ENCODE measurements around the gene TNPO3. TPM values are rescaled to one million over a fixed set of nuclear protein-coding genes. Genes with fewer than 3 reads are reported as not detected.

Gene TNPO3
- total RNA-seq, 3 donors from 2014 or later (not counting 1 experiment from before 2014, with no cell fraction given): 33.9 to 41.1 (median 37.9) TPM

DNA sequence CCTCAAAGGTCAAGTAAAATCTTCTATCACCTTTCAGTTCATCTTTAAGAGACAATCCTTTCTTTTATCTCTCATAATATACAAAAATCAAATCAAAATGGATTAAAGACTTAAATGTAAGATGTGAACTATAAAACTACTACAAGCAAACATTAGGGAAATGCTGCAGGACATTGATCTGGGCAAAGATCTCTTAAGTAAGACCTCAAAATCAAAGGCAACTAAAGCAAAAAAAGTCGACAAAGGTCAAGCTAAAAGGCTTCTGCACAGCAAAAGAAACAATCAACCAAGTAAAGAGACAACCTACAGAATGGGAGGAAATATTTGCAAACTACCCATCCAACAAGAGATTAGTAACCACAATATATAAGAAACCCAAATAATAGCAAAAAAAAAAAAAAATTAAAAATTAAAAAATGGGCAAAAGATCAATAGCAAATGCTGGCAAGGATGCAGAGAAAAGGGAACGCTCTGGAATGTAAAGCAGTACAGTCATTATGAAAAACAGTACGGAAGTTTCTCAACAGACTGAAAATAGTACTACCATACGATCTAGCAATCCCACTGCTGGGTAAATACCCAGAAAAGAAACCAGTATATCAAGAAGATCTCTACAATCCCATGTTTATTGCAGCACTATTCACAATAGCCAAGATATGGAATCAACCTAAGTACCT, 41.7 kb downstream of the TNPO3 start:
- peaks cover 51% of the 10 kb centered on the region for H3K36me3 ChIP-seq (ENCODE audit: control insufficient read depth, insufficient read depth, low read length)
- no peaks in the 10 kb centered on the region for H3K9me3 Mint-ChIP-seq
- H3K27me3 ChIP-seq (ENCODE audit: control insufficient read depth, insufficient read depth, low read length): no peaks in the 10 kb centered on the region
- no peaks in the 10 kb centered on the region for H3K4me1 ChIP-seq (ENCODE audit: control insufficient read depth, insufficient read depth, low read length)
- ATAC-seq (no peak), DNase-seq (no peak)
- WGBS (ENCODE audit: insufficient coverage): 76% methylated on average over 4 of the region's 4 CpGs
- peaks cover 23% of the 10 kb centered on the region for H3K36me3 Mint-ChIP-seq
- no peak for TF ChIP-seq CTCF (IDR thresholded peaks at IDR 0.05)
- intact Hi-C loops (cut with micrococcal nuclease): no loop called here
- no peak overlapping the region for H3K27ac Mint-ChIP-seq
- no peak overlapping the region for H3K27ac ChIP-seq (ENCODE audit: low read length)
- no peak overlapping the region for H3K4me3 ChIP-seq (ENCODE audit: low read length)
- no peaks in the 10 kb centered on the region for H3K9me3 ChIP-seq (ENCODE audit: control insufficient read depth, insufficient read depth, low read length)
- peaks cover 13 to 22% of the 10 kb centered on the region in 2 donors for H3K4me1 Mint-ChIP-seq
- H3K4me3 Mint-ChIP-seq: no peak overlapping the region
- no peaks in the 10 kb centered on the region for H3K27me3 Mint-ChIP-seq (ENCODE audit: low read depth in 2 of 2)

- no peak for TF ChIP-seq CTCF (IDR thresholded peaks at IDR 0.05)
- WGBS (ENCODE audit: insufficient coverage): 100% methylated on average over 1 of the region's 1 CpG
- Histone ChIP-seq H3K4me3 (ENCODE audit: low read length) (no peak overlapping the region), H3K36me3 (ENCODE audit: control insufficient read depth, insufficient read depth, low read length) (peaks cover 49% of the 10 kb centered on the region), H3K27ac (ENCODE audit: low read length) (no peak overlapping the region), H3K4me1 (ENCODE audit: control insufficient read depth, insufficient read depth, low read length) (no peaks in the 10 kb centered on the region), H3K27me3 (ENCODE audit: control insufficient read depth, insufficient read depth, low read length) (no peaks in the 10 kb centered on the region), H3K9me3 (ENCODE audit: control insufficient read depth, insufficient read depth, low read length) (no peaks in the 10 kb centered on the region)
- ATAC-seq: no peak
- H3K4me1 Mint-ChIP-seq: peaks cover 15 to 18% of the 10 kb centered on the region in 2 donors
- no peaks in the 10 kb centered on the region for H3K27me3 Mint-ChIP-seq (ENCODE audit: low read depth in 2 of 2)
- H3K9me3 Mint-ChIP-seq: no peaks in the 10 kb centered on the region
- no peak overlapping the region for H3K4me3 Mint-ChIP-seq
- intact Hi-C loops (cut with micrococcal nuclease): no loop called here
- no peak for DNase-seq
- H3K36me3 Mint-ChIP-seq: peaks cover 23% of the 10 kb centered on the region
- no peak overlapping the region for H3K27ac Mint-ChIP-seq
These were observed 42.3 kb downstream of the TNPO3 start for GRCh38 chr7:129012641-129013040.

- Histone ChIP-seq H3K27ac (ENCODE audit: low read length) (no peak overlapping the region), H3K4me3 (ENCODE audit: low read length) (no peak overlapping the region), H3K27me3 (ENCODE audit: control insufficient read depth, insufficient read depth, low read length) (no peaks in the 10 kb centered on the region), H3K4me1 (ENCODE audit: control insufficient read depth, insufficient read depth, low read length) (no peaks in the 10 kb centered on the region), H3K9me3 (ENCODE audit: control insufficient read depth, insufficient read depth, low read length) (no peaks in the 10 kb centered on the region), H3K36me3 (ENCODE audit: control insufficient read depth, insufficient read depth, low read length) (peaks cover 40% of the 10 kb centered on the region)
- no peaks in the 10 kb centered on the region for H3K27me3 Mint-ChIP-seq (ENCODE audit: low read depth in 2 of 2)
- DNase-seq: no peak
- H3K27ac Mint-ChIP-seq: no peak overlapping the region
- peaks cover 22 to 24% of the 10 kb centered on the region in 2 donors for H3K4me1 Mint-ChIP-seq
- no peak for TF ChIP-seq CTCF (IDR thresholded peaks at IDR 0.05)
- ATAC-seq: no peak
- intact Hi-C loops (cut with micrococcal nuclease): no loop called here
- H3K4me3 Mint-ChIP-seq: no peak overlapping the region
- H3K36me3 Mint-ChIP-seq: peaks cover 23% of the 10 kb centered on the region
- 87% methylated on average over 3 of the region's 3 CpGs for WGBS (ENCODE audit: insufficient coverage)
- H3K9me3 Mint-ChIP-seq: no peaks in the 10 kb centered on the region
These were observed 44.8 kb downstream of the TNPO3 start for GRCh38 chr7:129010075-129010474.

- 62% methylated on average over 2 of the region's 3 CpGs for WGBS (ENCODE audit: insufficient coverage)
- peaks cover 22 to 24% of the 10 kb centered on the region in 2 donors for H3K4me1 Mint-ChIP-seq
- peaks cover 38% of the 10 kb centered on the region for H3K36me3 ChIP-seq (ENCODE audit: control insufficient read depth, insufficient read depth, low read length)
- DNase-seq (no peak), ATAC-seq (peak in 2 of 3 donors; percentile 38 to 59)
- H3K9me3 ChIP-seq (ENCODE audit: control insufficient read depth, insufficient read depth, low read length): no peaks in the 10 kb centered on the region
- no peaks in the 10 kb centered on the region for H3K27me3 ChIP-seq (ENCODE audit: control insufficient read depth, insufficient read depth, low read length)
- H3K4me1 ChIP-seq (ENCODE audit: control insufficient read depth, insufficient read depth, low read length): no peaks in the 10 kb centered on the region
- no peaks in the 10 kb centered on the region for H3K9me3 Mint-ChIP-seq
- no peaks in the 10 kb centered on the region for H3K27me3 Mint-ChIP-seq (ENCODE audit: low read depth in 2 of 2)
- no peak overlapping the region for H3K4me3 ChIP-seq (ENCODE audit: low read length)
- intact Hi-C loops (cut with micrococcal nuclease): no loop called here
- peak overlapping the region; percentile 52 for H3K27ac ChIP-seq (ENCODE audit: low read length)
- H3K36me3 Mint-ChIP-seq: peaks cover 18% of the 10 kb centered on the region
- peak overlapping the region; percentile 51 to 65 for H3K27ac Mint-ChIP-seq
- TF ChIP-seq CTCF (IDR thresholded peaks at IDR 0.05): no peak
- no peak overlapping the region for H3K4me3 Mint-ChIP-seq
These were observed 45.5 kb downstream of the TNPO3 start for GRCh38 chr7:129009437-129009836.

All from natural killer cell (primary cell).